Common myeloid progenitor, CD34-positive (primary cell): Measurements from ENCODE around the gene OR7A5.
A peak's percentile ranks its signal among the peaks of the same experiment; 100 is the strongest.
"Not testable (repeated sequence)": the region's sequence is repeated elsewhere in the genome, so short reads cannot be mapped to it uniquely, and the experiment has no call there.

Experiments used
- CTCF ChIA-PET: fragments of 350-600 bp; sonication (Branson Sonifier 250); formaldehyde crosslinking; loops from one replicate; lab custom pipeline; 2021; ENCODE audit warnings: antibody characterized with exemption; lab: Charles Lee
- POLR2A ChIA-PET: fragments of 350-600 bp; sonication (Branson Sonifier 250); formaldehyde crosslinking; loops from one replicate; lab custom pipeline; 2021; ENCODE audit warnings: antibody characterized with exemption; lab: Charles Lee
- DNase-seq, 3 donors: peaks; one replicate each; pipeline versions ENCODE4 v3.0.0 to v3.0.0-alpha.2; 2013
- H3K27ac ChIP-seq, 2 experiments: 1 replicate in 1 of 2; 2 replicates in 1 of 2; pipeline ENCODE4 v1.7.0; 2013; ENCODE audit warnings: inconsistent platforms in 2 of 2, low read length in 2 of 2, mild to moderate bottlenecking in 2 of 2, low read depth in 1 of 2, moderate library complexity in 1 of 2; ENCODE audit not compliant: severe bottlenecking in 2 of 2, insufficient read depth in 1 of 2, poor library complexity in 1 of 2
- H3K27me3 ChIP-seq, 5 experiments: replicated peaks in 2 of 5; 1 replicate in 3 of 5; 2 replicates in 2 of 5; pipeline versions ENCODE4 v1.6.1 to v1.7.0; 2013; ENCODE audit warnings: low read length in 4 of 5, mild to moderate bottlenecking in 2 of 5, moderate library complexity in 2 of 5, inconsistent platforms in 1 of 5; ENCODE audit not compliant: insufficient read depth in 5 of 5, control insufficient read depth in 4 of 5
- H3K36me3 ChIP-seq, 4 experiments: 1 replicate in 2 of 4; 2 replicates in 2 of 4; pipeline versions ENCODE4 v1.6.1 to v1.7.0; 2013; ENCODE audit warnings: low read length in 3 of 4, control low read depth in 1 of 4, mild to moderate bottlenecking in 1 of 4; ENCODE audit not compliant: control insufficient read depth in 4 of 4, insufficient read depth in 4 of 4
- H3K4me1 ChIP-seq, 4 experiments: 1 replicate in 3 of 4; 2 replicates in 1 of 4; pipeline versions ENCODE4 v1.6.1 to v1.7.1; 2013; ENCODE audit warnings: low read length in 3 of 4, mild to moderate bottlenecking in 3 of 4, control low read depth in 1 of 4, inconsistent platforms in 1 of 4, moderate library complexity in 1 of 4; ENCODE audit not compliant: control insufficient read depth in 4 of 4, insufficient read depth in 4 of 4; ENCODE audit errors: control extremely low read depth in 1 of 4
- H3K4me3 ChIP-seq, 7 experiments: 1 replicate in 4 of 7; 2 replicates in 3 of 7; pipeline versions ENCODE4 v1.5.1 to v1.7.0; 2013; ENCODE audit warnings: mild to moderate bottlenecking in 7 of 7, low read length in 6 of 7, moderate library complexity in 6 of 7, inconsistent platforms in 2 of 7, low read depth in 2 of 7, control low read depth in 1 of 7; ENCODE audit not compliant: insufficient read depth in 4 of 7, control insufficient read depth in 1 of 7; ENCODE audit errors: extremely low read depth in 1 of 7
- H3K9me3 ChIP-seq, 5 experiments: 1 replicate in 4 of 5; 2 replicates in 1 of 5; pipeline versions ENCODE4 v1.6.1 to v1.7.1; 2013; ENCODE audit warnings: low read length in 4 of 5, mild to moderate bottlenecking in 2 of 5, inconsistent platforms in 1 of 5, low read depth in 1 of 5, moderate library complexity in 1 of 5; ENCODE audit not compliant: control insufficient read depth in 4 of 5, insufficient read depth in 2 of 5; ENCODE audit errors: control extremely low read depth in 1 of 5
- WGBS: methylation state at CpG from one replicate; pipeline ENCODE4 v1.1.5; 2013; ENCODE audit not compliant: insufficient coverage; 5-methylcytosine and 5-hydroxymethylcytosine counted together

The OR7A5 gene

GRCh38 chr19:14780622-14781225 lies 54.3 kb downstream of the OR7A5 start:
- WGBS = 94% methylated on average over 5 of the region's 14 CpGs
- peak in 1 of 3 donors; percentile 31 for DNase-seq
- H3K36me3 ChIP-seq, H3K9me3 ChIP-seq, H3K27me3 ChIP-seq, POLR2A ChIA-PET, CTCF ChIA-PET, H3K27ac ChIP-seq, H3K4me3 ChIP-seq: not testable (repeated sequence)
- peaks cover 13 to 64% (median 56%) of the 10 kb centered on the region in 4 experiments for H3K4me1 ChIP-seq

DNA sequence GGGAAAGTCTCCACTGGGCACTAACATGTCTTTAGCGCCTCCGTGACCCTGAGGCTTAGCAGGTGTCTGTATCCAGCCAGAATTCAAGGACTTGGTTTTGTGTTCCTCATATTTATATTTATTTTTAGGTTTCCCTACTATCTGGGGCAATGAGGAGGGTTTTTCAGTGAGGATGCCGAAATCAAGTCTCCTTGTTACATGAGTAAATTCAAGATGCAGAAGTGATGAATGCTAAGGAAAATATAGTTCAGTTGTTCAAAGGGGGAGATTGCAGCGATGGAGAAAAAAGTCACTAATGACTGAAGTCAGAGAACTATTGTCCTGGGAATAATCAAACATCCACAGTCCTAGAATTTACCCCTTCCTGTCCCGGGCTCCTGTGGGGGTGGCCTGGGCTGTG lies 55.8 kb downstream of the OR7A5 start:
- no peak for DNase-seq
- H3K4me3 ChIP-seq = no peak overlapping the region
- peaks cover 0 to 2% (median under 1%) of the 10 kb centered on the region in 4 experiments for H3K36me3 ChIP-seq
- CTCF ChIA-PET = interaction anchor here (4.9 kb wide), 1 partner anchor 7 kb away, joined by 32 read pairs; no protein-coding TSS in a partner anchor
- 93% methylated on average over 3 of the region's 5 CpGs for WGBS
- no peaks in the 10 kb centered on the region for H3K27me3 ChIP-seq
- no peak overlapping the region for H3K27ac ChIP-seq
- no peaks in the 10 kb centered on the region for H3K9me3 ChIP-seq
- POLR2A ChIA-PET = no interaction called here
- peaks cover 9 to 56% (median 50%) of the 10 kb centered on the region in 4 experiments for H3K4me1 ChIP-seq

- H3K27me3 ChIP-seq, H3K27ac ChIP-seq, H3K36me3 ChIP-seq, H3K9me3 ChIP-seq: not testable (repeated sequence)
- 28% methylated on average over 6 of the region's 12 CpGs for WGBS
- POLR2A ChIA-PET = interaction anchor here (0.6 kb wide), 1 partner anchor 94 kb away, joined by 3 read pairs; no protein-coding TSS in a partner anchor
- CTCF ChIA-PET = interaction anchor here (0.8 to 4.9 kb wide), 2 partner anchors 7 to 204 kb away, joined by 3 to 32 read pairs; no protein-coding TSS in a partner anchor
- Histone ChIP-seq H3K4me1 (peaks cover 4 to 47% (median 44%) of the 10 kb centered on the region in 4 experiments), H3K4me3 (peak within 1 kb of the TSS in 1 of 7 experiments; percentile 42)
- peak in 2 of 3 donors; percentile 39 to 67 for DNase-seq
Measured at GRCh38 chr19:14778110-14778845, 56.7 kb downstream of the OR7A5 start, which contains the start of gene ADGRE2. TSS of gene ADGRE2 (minus strand) at chr19:14778560. CDS start at chr19:14776756, 1,804 bp downstream.

DNA sequence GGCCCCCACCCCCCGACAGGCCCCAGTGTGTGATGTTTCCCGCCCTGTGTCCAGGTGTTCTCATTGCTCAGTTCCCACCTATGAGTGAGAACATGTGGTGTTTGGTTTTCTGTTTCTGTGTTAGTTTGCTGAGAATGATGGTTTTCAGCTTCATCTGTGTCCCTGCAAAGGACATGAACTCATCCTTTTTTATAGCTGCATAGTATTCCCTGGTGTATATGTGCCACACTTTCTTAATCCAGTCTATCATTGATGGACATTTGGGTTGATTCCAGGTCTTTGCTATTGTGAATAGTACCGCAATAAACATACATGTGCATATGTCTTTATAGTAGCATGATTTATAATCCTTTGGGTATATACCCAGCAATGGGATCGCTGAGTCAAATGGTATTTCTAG lies 57.3 kb downstream of the OR7A5 start:
- WGBS = 100% methylated on average over 1 of the region's 4 CpGs
- ChIA-PET CTCF (interaction anchor here (0.8 to 4.9 kb wide), 2 partner anchors 8 to 203 kb away, joined by 3 to 32 read pairs; no protein-coding TSS in a partner anchor), POLR2A (interaction anchor here (1.3 to 3.6 kb wide), 2 partner anchors 8 to 260 kb away, joined by 3 to 39 read pairs; partner anchors contain the start of gene DNAJB1)
- not testable (repeated sequence) for H3K27me3 ChIP-seq, H3K4me3 ChIP-seq, DNase-seq, H3K27ac ChIP-seq, H3K9me3 ChIP-seq
- Histone ChIP-seq H3K4me1 (peaks cover 0 to 41% (median 38%) of the 10 kb centered on the region in 4 experiments), H3K36me3 (peaks cover 0 to 11% (median 3%) of the 10 kb centered on the region in 4 experiments)
